Right ventricle myocardium superior (tissue), 1 donor: ENCODE data around the gene KCTD11. TPM values are rescaled to one million over a fixed set of nuclear protein-coding genes. Genes with fewer than 3 reads are reported as not detected.
A peak's percentile ranks its signal among the peaks of the same experiment; 100 is the strongest.
"Not testable (repeated sequence)": the region's sequence is repeated elsewhere in the genome, so short reads cannot be mapped to it uniquely, and the experiment has no call there.

Experiments
- ATAC-seq: fragments of 200-7000 bp; cut with Tn5 transposase; one replicate; pipeline ENCODE4 v1.9.1; 2020; ENCODE audit warnings: mild to moderate bottlenecking; ENCODE audit not compliant: poor library complexity
- DNase-seq: peaks from one replicate; pipeline ENCODE4 v3.0.0-alpha.2; 2020
- intact Hi-C: fragments of 100-400 bp; cut with DNase I; formaldehyde crosslinking; loops from one replicate; pipeline ENCODE4 v1.11.2; 2022
- total RNA-seq: library from RNA; stranded (reverse); fragmentation: NEBNext Ultra II Directional; extraction: Animal tissue kit (Norgen Biotek cat#: 25700); gene quantifications from one replicate; pipeline ENCODE4 v1.2.1, GENCODE V29; 2021
- donor health status: DM: no; HTN: yes; CAD: no; lungs with severe emphysema.

The KCTD11 gene
- total RNA-seq, 1 donor from 2014 or later, result 4.4 TPM

GRCh38 chr17:7361906-7362305, 9.9 kb downstream of the KCTD11 start:
- ATAC-seq (no peak), DNase-seq (no peak)
- intact Hi-C loops, result no loop called here

DNA sequence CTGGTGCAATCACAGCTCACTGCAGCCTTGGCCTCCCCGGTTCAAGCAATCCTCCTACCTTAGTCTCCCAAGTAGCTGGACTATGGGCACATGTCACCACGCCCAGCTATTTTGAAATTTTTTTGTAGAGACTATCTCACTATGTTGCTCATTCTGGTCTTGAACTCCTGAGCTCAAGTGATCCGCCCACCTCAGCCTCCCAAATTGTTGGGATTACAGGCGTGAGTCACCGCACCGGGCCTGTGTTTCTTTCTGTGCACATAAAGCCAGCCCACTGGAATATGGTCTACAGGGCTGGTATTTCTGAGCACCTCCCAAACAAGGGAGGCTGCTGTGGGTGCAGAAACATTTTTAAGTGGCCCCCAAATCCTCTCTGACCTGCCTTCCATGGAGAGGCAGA, 11.3 kb downstream of the KCTD11 start:
- DNase-seq, result no peak
- intact Hi-C loops, result no loop called here

GRCh38 chr17:7365963-7366362, 14.0 kb downstream of the KCTD11 start:
- intact Hi-C loops, result not testable (repeated sequence)

More for the DNA sequence above, 11.3 kb downstream of the KCTD11 start:
- ATAC-seq, result no peak

DNA sequence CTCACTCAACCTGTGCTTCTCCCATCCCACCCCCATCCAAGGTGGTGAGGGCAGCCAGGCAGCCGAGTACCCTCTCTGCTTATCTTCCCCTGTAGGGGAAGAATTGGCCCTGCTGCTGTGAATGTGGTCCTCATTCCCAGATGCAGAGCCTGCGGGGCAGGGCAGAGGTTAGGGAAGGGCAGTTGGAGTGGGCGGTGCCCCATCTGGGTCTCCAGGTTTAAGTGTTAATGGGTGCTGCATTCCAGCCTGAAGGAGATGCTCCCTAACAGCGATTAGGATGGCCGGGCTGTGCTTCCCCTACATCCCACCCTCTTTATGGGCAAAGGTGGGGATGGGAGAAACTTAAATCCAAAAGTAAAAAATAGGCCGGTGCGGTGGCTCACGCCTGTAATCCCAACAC, 15.1 kb downstream of the KCTD11 start:
- DNase-seq (no peak), ATAC-seq (no peak)
- intact Hi-C loops, result no loop called here

More at GRCh38 chr17:7365963-7366362, 14.0 kb downstream of the KCTD11 start:
- ATAC-seq, DNase-seq: not testable (repeated sequence)

DNA sequence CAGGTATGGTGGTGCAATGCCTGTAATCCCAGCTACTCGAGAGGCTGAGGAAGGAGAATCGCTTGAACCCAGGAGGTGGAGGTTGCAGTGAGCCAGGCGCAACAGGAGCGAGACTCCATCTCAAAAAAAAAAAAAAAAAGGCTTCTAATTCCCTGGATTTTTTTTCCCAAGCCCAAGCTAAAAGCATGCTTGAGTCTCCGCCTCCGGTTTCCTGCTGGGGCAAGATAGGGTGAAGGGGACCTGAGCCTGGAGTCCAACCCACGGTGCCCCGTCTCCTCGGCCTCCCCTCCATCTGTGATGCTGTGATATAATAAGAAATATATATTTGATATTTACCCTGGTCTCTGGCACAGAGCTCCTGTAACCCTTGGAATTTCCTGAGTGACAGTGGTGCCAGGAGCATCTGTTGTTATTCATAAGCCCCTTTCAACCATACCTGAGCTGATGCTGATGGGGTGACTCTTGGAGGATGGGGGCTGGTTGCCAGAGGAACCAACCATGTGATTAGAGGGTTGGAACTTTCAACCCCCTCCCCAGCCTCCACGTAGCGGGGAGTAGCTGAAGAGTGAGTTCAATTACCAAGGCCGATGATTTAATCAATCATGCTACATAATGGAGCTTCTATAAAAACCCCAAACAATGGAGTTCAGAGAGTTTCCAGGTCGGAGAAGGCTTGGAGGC, 16.1 kb downstream of the KCTD11 start:
- intact Hi-C loops, result no loop called here
- no peak for DNase-seq
- no peak for ATAC-seq

DNA sequence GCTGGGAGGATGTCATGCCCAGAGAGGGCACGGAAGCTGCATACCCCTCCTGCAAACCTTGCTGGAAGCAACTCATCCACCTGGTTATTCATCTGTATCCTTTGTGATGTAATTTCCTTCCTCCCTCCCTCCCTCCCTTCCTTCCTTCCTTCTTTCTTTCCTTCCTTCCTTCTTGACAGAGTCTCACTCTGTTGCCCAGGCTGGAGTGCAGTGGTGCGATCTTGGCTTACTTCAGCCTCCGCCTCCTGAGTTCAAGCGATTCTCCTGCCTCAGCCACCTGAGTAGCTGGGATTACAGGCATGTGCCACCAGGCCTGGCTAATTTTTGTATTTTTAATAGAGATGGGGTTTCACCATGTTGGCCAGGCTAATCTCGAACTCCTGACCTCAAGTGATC, 16.6 kb downstream of the KCTD11 start:
- DNase-seq, intact Hi-C loops, ATAC-seq: not testable (repeated sequence)

DNA sequence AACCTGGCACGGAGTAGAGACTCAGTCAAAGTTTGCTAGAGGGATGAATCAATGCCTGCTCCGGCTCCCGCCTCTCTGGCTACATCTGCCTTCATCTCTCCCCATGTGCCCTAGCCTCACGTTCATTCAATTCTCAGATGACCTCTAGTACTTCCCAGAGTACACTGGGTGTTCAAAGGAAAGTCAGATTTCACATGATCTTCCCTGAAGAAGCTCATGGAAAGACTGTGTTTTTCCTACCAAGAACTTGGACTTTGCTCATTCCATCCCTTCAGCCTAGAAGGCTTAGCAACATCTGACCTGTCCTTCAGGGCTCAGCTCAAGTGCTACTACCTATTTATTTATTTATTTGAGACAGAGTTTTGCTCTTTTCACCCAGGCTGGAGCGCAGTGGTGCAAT, 17.9 kb downstream of the KCTD11 start:
- intact Hi-C loops, result no loop called here
- ATAC-seq (no peak), DNase-seq (no peak)

GRCh38 chr17:7370853-7371252, 18.9 kb downstream of the KCTD11 start:
- ATAC-seq (no peak), DNase-seq (no peak)
- intact Hi-C loops, result no loop called here

DNA sequence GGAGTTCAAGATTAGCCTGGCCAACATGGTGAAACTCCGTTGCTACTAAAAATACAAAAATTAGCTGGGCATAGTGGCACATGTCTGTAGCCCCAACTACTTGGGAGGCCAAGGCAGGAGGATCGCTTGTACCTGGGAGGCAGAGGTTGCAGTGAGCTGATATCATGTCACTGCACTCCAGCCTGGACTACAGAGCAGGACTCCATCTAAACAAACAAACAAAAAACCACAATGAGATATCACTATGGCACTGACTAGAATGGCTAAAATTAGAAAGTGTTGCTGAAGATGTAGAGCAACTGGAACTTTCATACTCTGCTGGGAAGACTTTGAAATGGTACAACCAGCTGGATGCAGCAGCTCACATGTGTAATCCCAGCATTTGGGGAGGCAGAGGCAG, 22.4 kb downstream of the KCTD11 start:
- intact Hi-C loops, result no loop called here
- ATAC-seq, result no peak

DNA sequence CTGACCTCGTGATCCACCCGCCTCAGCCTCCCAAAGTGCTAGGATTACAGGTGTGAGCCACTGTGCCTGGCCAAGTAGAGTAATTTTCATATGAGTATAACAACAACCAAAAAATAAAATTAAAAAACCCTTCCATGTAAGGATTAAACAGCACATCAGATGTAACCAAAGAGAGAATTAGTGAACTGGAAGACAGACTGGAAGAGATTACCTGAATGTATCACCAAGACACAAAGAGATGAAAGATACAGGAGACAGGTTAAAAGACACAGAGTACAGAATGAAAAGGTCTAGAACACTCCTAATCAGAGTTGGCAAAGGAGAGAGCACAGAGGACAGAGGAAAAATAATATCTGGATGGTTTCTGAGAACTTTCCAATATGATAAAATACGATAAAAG, 27.2 kb downstream of the KCTD11 start:
- intact Hi-C loops, result no loop called here
- no peak for ATAC-seq
- no peak for DNase-seq

More for the DNA sequence above, 22.4 kb downstream of the KCTD11 start:
- no peak for DNase-seq

DNA sequence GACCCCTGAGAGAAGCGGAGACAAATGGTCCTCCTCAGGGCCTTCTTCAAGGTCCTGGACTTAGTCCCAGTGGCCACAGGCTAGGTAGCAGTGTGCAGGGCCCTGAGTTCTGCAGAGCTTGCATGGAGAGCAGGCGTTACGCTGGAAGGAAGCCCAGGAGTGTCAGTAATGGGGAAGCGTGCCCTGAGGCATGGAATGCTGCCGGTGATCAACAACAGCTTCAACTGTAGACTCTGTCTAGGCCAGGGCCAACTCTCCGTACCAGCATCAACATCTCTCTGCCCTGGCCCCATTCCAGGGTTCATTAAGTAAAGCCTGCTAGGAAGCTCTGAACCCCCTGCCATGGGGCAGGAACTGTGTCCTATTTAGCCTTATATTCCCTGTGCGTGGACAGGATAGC, 28.4 kb downstream of the KCTD11 start:
- intact Hi-C loops, result no loop called here

GRCh38 chr17:7380855-7381683, 29.1 kb downstream of the KCTD11 start, which contains the start of gene TNK1:
TSS of gene TNK1 (plus strand) at chr17:7381089. CDS start at chr17:7382927, 1,838 bp downstream.
- DNase-seq, result peak; percentile 69
- intact Hi-C loops, result no loop called here

More for the DNA sequence above, 28.4 kb downstream of the KCTD11 start:
- ATAC-seq (peak; percentile 86), DNase-seq (peak; percentile 77)

GRCh38 chr17:7382901-7383300, 30.9 kb downstream of the KCTD11 start:
- ATAC-seq, result no peak
- intact Hi-C loops, result no loop called here
- no peak for DNase-seq

More at GRCh38 chr17:7380855-7381683, 29.1 kb downstream of the KCTD11 start, which contains the start of gene TNK1:
- peak; percentile 83 for ATAC-seq

- no peak for ATAC-seq
- intact Hi-C loops, result no loop called here
- DNase-seq, result no peak
Measured at GRCh38 chr17:7383371-7383741, 31.4 kb downstream of the KCTD11 start.

GRCh38 chr17:7383742-7384488, 32.0 kb downstream of the KCTD11 start:
- peak; percentile 34 for ATAC-seq
- DNase-seq, result peak; percentile 66
- intact Hi-C loops, result no loop called here

DNA sequence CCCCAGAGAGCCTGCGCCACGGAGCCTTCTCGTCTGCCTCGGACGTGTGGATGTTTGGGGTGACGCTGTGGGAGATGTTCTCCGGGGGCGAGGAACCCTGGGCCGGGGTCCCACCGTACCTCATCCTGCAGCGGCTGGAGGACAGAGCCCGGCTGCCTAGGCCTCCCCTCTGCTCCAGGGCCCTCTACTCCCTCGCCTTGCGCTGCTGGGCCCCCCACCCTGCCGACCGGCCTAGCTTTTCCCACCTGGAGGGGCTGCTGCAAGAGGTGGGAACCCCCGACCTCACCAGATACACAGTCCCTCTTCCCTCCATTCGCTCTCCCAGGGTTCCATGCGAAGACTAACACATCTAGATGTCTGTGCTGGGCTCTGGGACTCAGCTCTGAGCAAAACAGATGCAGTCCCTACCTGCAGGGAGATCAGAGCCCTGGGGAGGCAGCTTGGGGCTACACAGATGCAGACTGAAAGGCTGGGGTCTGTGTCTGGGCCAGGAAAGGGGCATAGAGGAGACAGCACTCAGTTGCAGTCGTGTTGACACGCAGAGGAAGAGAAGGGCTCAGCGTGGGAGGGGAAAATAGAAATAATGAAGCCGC, 32.6 kb downstream of the KCTD11 start:
- no peak for ATAC-seq
- DNase-seq, result no peak
- intact Hi-C loops, result no loop called here

- ATAC-seq, result no peak
- intact Hi-C loops, result no loop called here
- no peak for DNase-seq
Measured at GRCh38 chr17:7388856-7389255, 36.9 kb downstream of the KCTD11 start.
